Measurements from ENCODE around the gene PABPN1L. TPM values are rescaled to one million over a fixed set of nuclear protein-coding genes. Genes with fewer than 3 reads are reported as not detected.
A peak's percentile ranks its signal among the peaks of the same experiment; 100 is the strongest.

The PABPN1L gene
- total and polyA plus RNA-seq, 5 donors, result not detected

DNA sequence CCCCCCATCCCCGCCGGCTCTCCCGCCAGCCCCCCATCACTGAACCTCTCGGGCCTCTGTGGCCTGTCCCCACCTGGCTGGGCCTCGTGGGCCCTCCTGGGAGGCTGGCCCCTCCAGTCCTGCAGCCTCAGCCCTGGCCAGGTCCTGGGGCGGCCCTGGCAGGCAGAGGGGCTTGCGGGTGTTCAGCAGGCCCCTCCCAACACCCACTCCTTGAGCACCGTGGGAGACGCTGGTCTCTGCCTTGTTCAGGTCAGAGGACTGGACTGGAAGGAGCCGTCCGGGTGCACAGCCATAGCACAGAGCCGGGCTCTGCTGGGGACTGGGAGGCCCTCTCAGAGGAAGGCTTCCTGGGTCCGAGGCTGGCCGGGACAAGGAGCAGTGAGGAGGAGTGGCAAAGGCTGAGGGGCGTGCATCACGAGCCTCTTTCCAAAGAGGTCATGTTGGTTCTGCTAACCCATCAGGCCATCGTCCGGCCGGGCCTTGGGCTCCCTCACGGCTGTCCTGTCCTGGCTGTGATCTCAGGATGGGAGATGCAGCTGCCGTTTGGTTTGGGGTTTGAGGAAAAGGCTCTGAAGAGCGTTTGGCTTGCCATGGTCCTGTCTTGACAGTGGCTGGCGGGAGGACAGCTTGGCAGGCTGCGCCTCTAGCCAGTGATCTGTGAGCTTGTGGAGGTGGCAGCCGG is 6.3 kb upstream of the PABPN1L start:
- no peak for ATAC-seq
- no peak for DNase-seq
- H3K9me3 ChIP-seq (ENCODE audit: control insufficient read depth, low read length), result no peaks in the 10 kb centered on the region
- no peaks in the 10 kb centered on the region for H3K4me1 ChIP-seq (ENCODE audit: control insufficient read depth, insufficient read depth, low read length)
- H3K27me3 ChIP-seq (ENCODE audit: control insufficient read depth, insufficient read depth), result no peaks in the 10 kb centered on the region
- no peak overlapping the region for H3K4me3 ChIP-seq (ENCODE audit: low read length)
- intact Hi-C loops (cut with DNase I), result no loop called here
- WGBS, result 61% methylated on average over 25 of the region's 25 CpGs
- H3K27ac ChIP-seq (ENCODE audit: low read length), result no peak overlapping the region

DNA sequence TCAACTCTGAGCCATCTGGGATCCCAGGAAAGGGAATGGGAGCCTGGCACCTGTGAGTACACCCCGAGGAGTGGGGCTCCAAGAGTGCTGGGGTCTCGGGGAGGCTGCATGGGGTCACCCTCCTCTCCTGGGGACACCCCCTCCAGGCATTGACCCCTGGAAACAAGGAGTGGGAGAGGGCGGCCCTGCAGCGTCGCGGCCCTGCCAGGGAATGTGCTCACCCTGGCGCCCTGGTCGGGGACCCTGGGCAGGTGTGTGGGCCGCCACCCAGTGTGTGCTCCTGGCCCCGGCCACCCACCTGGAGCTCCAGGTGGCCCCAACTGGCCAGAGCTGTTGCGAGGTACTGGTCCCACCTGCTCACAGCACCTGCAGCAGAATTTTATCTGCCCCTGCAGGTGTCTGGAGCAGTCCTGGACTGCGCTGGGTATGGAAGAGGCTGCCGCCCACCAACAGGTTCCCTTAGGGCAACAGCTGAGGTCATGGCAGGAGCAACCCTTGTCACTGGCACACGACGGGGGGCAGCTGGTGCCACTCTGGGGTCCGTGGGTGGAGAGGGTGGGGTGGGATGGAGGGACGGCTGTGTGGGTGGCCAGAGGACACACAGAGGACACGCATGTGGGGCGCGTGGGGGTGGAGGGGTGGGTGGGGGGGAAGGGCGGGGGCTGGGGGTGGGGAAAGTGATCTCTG is 5.4 kb upstream of the PABPN1L start:
- no peaks in the 10 kb centered on the region for H3K4me1 ChIP-seq (ENCODE audit: control insufficient read depth, insufficient read depth, low read length)
- intact Hi-C loops (cut with DNase I), result no loop called here
- no peak for DNase-seq
- peak in 1 of 2 donors; percentile 2 for ATAC-seq
- H3K4me3 ChIP-seq (ENCODE audit: low read length), result no peak overlapping the region
- no peak overlapping the region for H3K27ac ChIP-seq (ENCODE audit: low read length)
- 75% methylated on average over 21 of the region's 21 CpGs for WGBS
- no peaks in the 10 kb centered on the region for H3K27me3 ChIP-seq (ENCODE audit: control insufficient read depth, insufficient read depth)
- no peaks in the 10 kb centered on the region for H3K9me3 ChIP-seq (ENCODE audit: control insufficient read depth, low read length)

DNA sequence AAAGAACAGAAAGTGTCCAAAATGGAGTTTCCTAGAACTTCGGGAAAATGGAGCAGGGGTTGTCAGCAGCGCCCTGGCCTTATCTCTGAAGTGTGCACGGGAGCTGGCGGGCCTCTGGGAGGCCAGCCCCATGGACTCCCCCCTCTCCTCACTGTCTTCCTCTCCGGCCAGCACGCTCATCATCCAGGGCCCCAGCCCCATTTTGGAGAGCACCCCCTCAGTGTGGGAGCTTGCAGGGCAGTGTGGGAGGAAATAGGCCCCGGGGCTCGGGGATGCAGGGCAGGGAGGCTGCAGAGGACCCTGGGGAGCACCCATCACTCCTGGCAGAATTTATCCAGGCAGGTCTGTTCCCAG is 4.9 kb upstream of the PABPN1L start:
- Histone ChIP-seq H3K27ac (ENCODE audit: low read length) (no peak overlapping the region), H3K4me3 (ENCODE audit: low read length) (no peak overlapping the region), H3K27me3 (ENCODE audit: control insufficient read depth, insufficient read depth) (no peaks in the 10 kb centered on the region), H3K4me1 (ENCODE audit: control insufficient read depth, insufficient read depth, low read length) (no peaks in the 10 kb centered on the region), H3K9me3 (ENCODE audit: control insufficient read depth, low read length) (no peaks in the 10 kb centered on the region)
- intact Hi-C loops (cut with DNase I), result no loop called here
- ATAC-seq (peak in 1 of 2 donors; percentile 2), DNase-seq (no peak)
- WGBS, result 21% methylated on average over 8 of the region's 8 CpGs

DNA sequence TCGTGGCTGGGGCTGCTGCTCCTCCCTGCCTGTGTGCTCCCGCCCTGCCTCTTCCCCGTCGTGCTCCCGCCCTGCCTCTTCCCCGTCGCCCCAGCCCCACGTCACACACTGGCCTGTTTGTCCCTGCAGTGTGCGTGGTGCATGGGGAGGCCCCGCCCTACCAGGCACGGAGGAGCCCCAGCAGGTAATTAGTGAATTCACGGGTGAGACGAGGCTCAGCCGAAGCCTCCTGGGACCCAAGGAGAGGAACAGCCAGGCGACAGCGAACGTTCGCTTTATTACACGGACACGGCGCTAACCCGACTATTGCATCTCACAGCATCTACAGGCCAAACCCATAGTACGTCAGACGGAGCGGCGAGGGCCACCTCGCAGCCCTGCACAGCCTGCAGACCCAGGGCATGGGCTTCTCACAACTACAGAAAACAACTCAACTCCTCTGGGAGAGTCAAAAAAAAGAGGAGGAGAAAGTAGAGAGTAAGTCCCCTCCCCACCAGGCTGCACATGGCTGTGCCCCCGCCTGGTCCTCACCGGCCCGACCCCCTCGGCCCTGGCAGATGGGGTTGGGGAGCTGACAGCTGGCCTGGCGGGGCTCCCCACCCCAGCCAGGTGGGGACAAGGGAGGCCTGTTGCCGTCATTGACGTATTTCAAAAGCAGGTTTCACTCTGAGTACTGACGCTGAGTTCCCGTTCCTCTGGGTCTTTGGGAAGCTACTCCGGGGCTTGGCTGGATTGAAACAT is 4.3 kb upstream of the PABPN1L start:
- peak; percentile 30 to 42 for ATAC-seq
- WGBS, result 41% methylated on average over 37 of the region's 37 CpGs
- no peaks in the 10 kb centered on the region for H3K27me3 ChIP-seq (ENCODE audit: control insufficient read depth, insufficient read depth)
- H3K4me1 ChIP-seq (ENCODE audit: control insufficient read depth, insufficient read depth, low read length), result no peaks in the 10 kb centered on the region
- H3K27ac ChIP-seq (ENCODE audit: low read length), result no peak overlapping the region
- H3K4me3 ChIP-seq (ENCODE audit: low read length), result no peak overlapping the region
- no peaks in the 10 kb centered on the region for H3K9me3 ChIP-seq (ENCODE audit: control insufficient read depth, low read length)
- intact Hi-C loops (cut with DNase I), result no loop called here
- peak in 2 of 3 donors; percentile 66 to 80 for DNase-seq

DNA sequence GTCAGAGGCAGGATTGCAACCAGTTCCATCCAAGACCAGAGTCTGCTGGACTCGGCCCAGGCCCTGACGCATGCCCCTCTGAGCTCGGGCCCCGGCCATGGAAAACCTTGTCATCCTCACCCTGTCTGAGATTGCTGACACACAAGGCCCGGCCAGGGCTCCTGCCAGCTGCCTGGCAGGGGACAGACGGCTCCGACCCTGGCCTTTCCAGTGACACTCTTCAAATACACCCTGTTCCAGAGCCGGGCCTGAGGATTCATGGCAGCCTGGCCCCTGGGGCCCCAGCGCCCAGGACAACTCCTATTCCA is 3.2 kb upstream of the PABPN1L start:
- Histone ChIP-seq H3K9me3 (ENCODE audit: control insufficient read depth, low read length) (no peaks in the 10 kb centered on the region), H3K27me3 (ENCODE audit: control insufficient read depth, insufficient read depth) (no peaks in the 10 kb centered on the region), H3K4me3 (ENCODE audit: low read length) (no peak overlapping the region), H3K4me1 (ENCODE audit: control insufficient read depth, insufficient read depth, low read length) (no peaks in the 10 kb centered on the region), H3K27ac (ENCODE audit: low read length) (no peak overlapping the region)
- intact Hi-C loops (cut with DNase I), result no loop called here
- DNase-seq (peak; percentile 68 to 78 (median 72)), ATAC-seq (peak; percentile 37 to 67)
- WGBS, result 69% methylated on average over 9 of the region's 9 CpGs

DNA sequence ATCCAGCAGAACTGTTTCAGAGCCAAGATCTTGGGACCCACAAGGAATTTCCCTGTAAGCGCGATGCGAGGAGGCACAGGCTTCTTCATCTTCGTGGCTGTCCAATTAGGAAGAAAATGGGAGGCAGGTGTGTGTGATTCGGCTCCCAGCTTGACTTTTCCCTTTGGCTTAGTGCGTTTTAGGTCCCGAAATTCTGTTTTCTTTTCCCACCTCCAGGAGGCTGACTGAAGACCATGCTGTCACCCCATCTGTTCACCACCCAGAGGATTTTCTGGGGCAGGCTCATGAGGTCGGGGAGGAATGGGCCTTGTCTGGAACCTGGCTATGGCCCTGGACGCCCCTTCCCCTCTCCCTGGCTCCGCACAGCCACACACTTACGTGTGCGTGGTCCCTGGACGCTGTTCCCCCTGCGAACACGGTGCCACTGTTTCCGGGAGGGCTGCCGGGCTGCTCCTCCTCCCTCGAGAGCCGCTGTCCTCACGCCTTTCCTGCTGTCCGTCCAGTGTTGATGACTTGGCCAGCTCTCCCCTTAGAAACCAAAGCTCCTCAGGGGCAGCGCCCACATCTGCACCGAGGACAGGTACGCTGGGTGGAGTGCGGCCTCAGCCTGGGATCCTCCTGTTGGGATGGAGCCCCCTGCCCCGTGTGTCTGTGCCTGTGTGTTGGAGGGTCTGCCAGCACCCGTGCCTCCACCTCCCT is 2.7 kb upstream of the PABPN1L start:
- no peak for ATAC-seq
- no peak overlapping the region for H3K4me3 ChIP-seq (ENCODE audit: low read length)
- 79% methylated on average over 27 of the region's 27 CpGs for WGBS
- no peaks in the 10 kb centered on the region for H3K4me1 ChIP-seq (ENCODE audit: control insufficient read depth, insufficient read depth, low read length)
- no peaks in the 10 kb centered on the region for H3K27me3 ChIP-seq (ENCODE audit: control insufficient read depth, insufficient read depth)
- no peak for DNase-seq
- intact Hi-C loops (cut with DNase I), result no loop called here
- H3K27ac ChIP-seq (ENCODE audit: low read length), result no peak overlapping the region
- H3K9me3 ChIP-seq (ENCODE audit: control insufficient read depth, low read length), result no peaks in the 10 kb centered on the region

DNA sequence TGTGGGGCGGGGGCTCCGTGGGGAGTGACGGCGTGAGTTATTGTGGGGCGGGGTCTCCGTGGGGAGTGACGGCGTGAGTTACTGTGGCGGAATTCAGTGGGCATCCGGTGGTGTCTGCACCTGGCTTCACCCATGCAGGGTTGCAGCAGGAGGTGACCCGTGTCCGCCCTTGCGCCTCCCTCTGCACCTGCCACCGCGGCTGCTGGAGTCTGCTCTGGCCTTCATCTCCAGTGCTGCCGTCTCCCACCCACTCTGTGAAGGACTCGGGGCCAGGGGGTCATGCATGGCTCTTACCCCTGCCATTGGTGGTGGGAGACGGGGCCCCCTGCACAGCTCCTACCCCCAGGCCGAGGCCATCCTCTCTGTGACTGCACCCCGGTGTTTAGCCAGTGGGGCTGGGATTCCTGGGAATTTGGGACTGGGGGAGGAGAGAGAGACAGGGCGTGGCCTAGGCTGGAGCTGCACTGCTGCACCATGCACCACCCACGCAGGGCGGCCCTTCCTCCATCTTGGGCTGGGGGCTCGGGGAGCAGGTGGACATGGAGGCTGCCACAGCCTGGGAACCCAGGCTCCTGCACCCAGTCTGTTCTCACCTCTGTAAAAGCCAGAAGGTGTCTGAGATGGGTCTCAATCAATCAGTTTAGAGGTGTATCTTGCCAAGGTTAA is 1.3 kb upstream of the PABPN1L start:
- Histone ChIP-seq H3K27me3 (ENCODE audit: control insufficient read depth, insufficient read depth) (no peaks in the 10 kb centered on the region), H3K9me3 (ENCODE audit: control insufficient read depth, low read length) (no peaks in the 10 kb centered on the region), H3K4me3 (ENCODE audit: low read length) (no peak overlapping the region), H3K4me1 (ENCODE audit: control insufficient read depth, insufficient read depth, low read length) (no peaks in the 10 kb centered on the region), H3K27ac (ENCODE audit: low read length) (no peak overlapping the region)
- intact Hi-C loops (cut with DNase I), result no loop called here
- DNase-seq (peak in 1 of 3 donors; percentile 57), ATAC-seq (no peak)
- 83% methylated on average over 24 of the region's 24 CpGs for WGBS

DNA sequence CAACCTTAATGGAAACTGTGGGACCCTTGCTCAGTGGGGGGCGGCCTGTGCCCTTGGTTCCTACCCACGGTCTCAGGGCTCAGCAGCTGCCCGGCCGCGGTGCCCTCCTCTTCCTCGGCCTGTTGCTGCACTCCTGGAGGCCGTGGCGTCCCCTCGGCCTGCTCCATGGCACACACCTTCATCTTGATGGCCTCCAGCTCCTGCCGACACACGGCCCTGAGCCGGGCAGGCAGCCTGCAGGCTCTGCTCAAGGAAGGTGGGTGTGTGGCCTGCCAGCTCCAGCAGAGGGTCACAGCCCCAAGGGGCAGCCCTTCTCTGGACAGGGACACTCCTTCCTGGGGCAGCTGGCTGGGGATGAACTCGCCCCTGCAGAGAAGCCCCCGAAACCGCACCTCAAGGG is 718 bp downstream of the PABPN1L start:
- H3K27ac ChIP-seq (ENCODE audit: low read length), result no peak overlapping the region
- no peaks in the 10 kb centered on the region for H3K9me3 ChIP-seq (ENCODE audit: control insufficient read depth, low read length)
- ATAC-seq, result no peak
- no peaks in the 10 kb centered on the region for H3K4me1 ChIP-seq (ENCODE audit: control insufficient read depth, insufficient read depth, low read length)
- no peak for DNase-seq
- no peak overlapping the region for H3K4me3 ChIP-seq (ENCODE audit: low read length)
- no peaks in the 10 kb centered on the region for H3K27me3 ChIP-seq (ENCODE audit: control insufficient read depth, insufficient read depth)
- intact Hi-C loops (cut with DNase I), result no loop called here
- WGBS, result 83% methylated on average over 15 of the region's 15 CpGs

DNA sequence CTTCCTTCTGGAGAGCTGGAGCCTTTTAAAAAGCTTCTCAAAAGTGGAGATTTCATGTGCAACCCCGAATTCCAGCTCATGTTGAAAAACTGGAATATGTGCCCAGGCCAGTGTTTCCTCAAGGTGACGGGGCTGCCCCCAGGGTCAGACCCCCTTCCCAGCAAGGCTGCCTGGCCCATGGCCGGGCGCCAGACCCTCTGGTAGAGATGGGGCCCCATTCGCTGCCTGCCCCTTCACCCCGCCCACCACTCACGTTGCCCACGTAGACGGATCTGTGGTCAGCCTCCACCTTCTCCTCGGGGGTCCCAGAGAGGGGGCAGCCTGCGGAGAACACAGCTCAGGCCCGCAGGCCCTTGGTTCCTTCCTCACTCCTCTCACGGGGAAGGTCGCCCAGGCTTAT is 1.1 kb downstream of the PABPN1L start:
- intact Hi-C loops (cut with DNase I), result no loop called here
- H3K27ac ChIP-seq (ENCODE audit: low read length), result no peak overlapping the region
- H3K27me3 ChIP-seq (ENCODE audit: control insufficient read depth, insufficient read depth), result no peaks in the 10 kb centered on the region
- 76% methylated on average over 14 of the region's 14 CpGs for WGBS
- H3K4me3 ChIP-seq (ENCODE audit: low read length), result no peak overlapping the region
- no peaks in the 10 kb centered on the region for H3K9me3 ChIP-seq (ENCODE audit: control insufficient read depth, low read length)
- DNase-seq, result no peak
- no peak for ATAC-seq
- no peaks in the 10 kb centered on the region for H3K4me1 ChIP-seq (ENCODE audit: control insufficient read depth, insufficient read depth, low read length)

DNA sequence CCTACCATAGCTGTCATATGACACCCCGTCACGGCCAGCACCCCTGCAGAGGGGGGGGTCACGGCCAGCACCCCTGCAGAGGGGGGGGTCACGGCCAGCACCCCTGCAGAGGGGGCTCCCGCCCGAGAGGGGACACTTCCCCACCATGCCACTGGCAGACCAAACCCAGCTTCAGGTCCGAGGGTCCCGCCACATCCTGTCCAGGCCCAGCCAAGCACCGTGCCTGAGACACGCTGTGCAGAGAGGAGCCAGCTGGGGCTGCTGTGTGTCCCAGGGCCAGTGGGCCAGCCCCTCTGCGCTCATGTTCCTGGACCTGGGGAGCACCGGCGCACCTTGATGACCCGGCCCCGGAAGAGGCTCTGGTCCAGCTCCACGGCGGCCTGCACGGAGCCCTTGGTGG is 1.9 kb downstream of the PABPN1L start:
- Histone ChIP-seq H3K27ac (ENCODE audit: low read length) (no peak overlapping the region), H3K9me3 (ENCODE audit: control insufficient read depth, low read length) (no peaks in the 10 kb centered on the region), H3K27me3 (ENCODE audit: control insufficient read depth, insufficient read depth) (no peaks in the 10 kb centered on the region), H3K4me3 (ENCODE audit: low read length) (no peak overlapping the region), H3K4me1 (ENCODE audit: control insufficient read depth, insufficient read depth, low read length) (no peaks in the 10 kb centered on the region)
- intact Hi-C loops (cut with DNase I), result no loop called here
- peak in 1 of 2 donors; percentile 7 for ATAC-seq
- 81% methylated on average over 18 of the region's 18 CpGs for WGBS
- no peak for DNase-seq

All from right cardiac atrium (tissue), 5 donors.